Neural progenitor cell (in vitro differentiated cells): ENCODE results near the gene TMCO1. TPM values are rescaled to one million over a fixed set of nuclear protein-coding genes. Genes with fewer than 3 reads are reported as not detected.
"Not testable (repeated sequence)": the region's sequence is repeated elsewhere in the genome, so short reads cannot be mapped to it uniquely, and the experiment has no call there.

Source experiments
- DNase-seq: peaks from one replicate; pipeline ENCODE4 v3.0.0-alpha.2; 2016; ENCODE audit warnings: low spot score
- H2AFZ ChIP-seq: fragments of 200-600 bp; sonication (generic); replicated peaks from 2 replicates; pipeline ENCODE4 v1.6.1; 2016; ENCODE audit warnings: antibody characterized with exemption
- H3F3A ChIP-seq: fragments of 200-600 bp; sonication (generic); 2 replicates; pipeline ENCODE4 v1.6.1; 2016; ENCODE audit warnings: antibody characterized with exemption, low read depth
- H3K27ac ChIP-seq: fragments of 200-600 bp; sonication (generic); 2 replicates; pipeline ENCODE4 v1.5.1; 2016; ENCODE audit warnings: mild to moderate bottlenecking
- H3K27me3 ChIP-seq: fragments of 200-600 bp; sonication (generic); 2 replicates; pipeline ENCODE4 v1.6.1; 2016; ENCODE audit warnings: mild to moderate bottlenecking, moderate library complexity
- H3K36me3 ChIP-seq: fragments of 200-600 bp; sonication (generic); 2 replicates; pipeline ENCODE4 v1.5.1; 2016
- H3K4me1 ChIP-seq: fragments of 200-600 bp; sonication (generic); 2 replicates; pipeline ENCODE4 v1.6.1; 2016; ENCODE audit warnings: mixed run types
- H3K4me2 ChIP-seq: fragments of 200-600 bp; sonication (generic); 2 replicates; pipeline ENCODE4 v1.6.1; 2016
- H3K4me3 ChIP-seq: fragments of 200-600 bp; sonication (generic); 2 replicates; pipeline ENCODE4 v1.5.1; 2016
- H3K79me2 ChIP-seq: fragments of 200-600 bp; sonication (generic); 2 replicates; pipeline ENCODE4 v1.6.1; 2016; ENCODE audit warnings: low read depth
- H3K9ac ChIP-seq: fragments of 200-600 bp; sonication (generic); 2 replicates; pipeline ENCODE4 v1.6.1; 2016
- H3K9me3 ChIP-seq: fragments of 200-600 bp; sonication (generic); 2 replicates; pipeline ENCODE4 v1.5.1; 2016; ENCODE audit warnings: low read depth
- H4K20me1 ChIP-seq: fragments of 200-600 bp; sonication (generic); 2 replicates; pipeline ENCODE4 v1.6.1; 2016; ENCODE audit warnings: low read depth
- H3K27ac Mint-ChIP-seq: 3 replicates; pipeline ENCODE4 v1.8.0; 2021; ENCODE audit warnings: mixed read lengths
- H3K27me3 Mint-ChIP-seq: 2 replicates; pipeline ENCODE4 v1.8.0; 2022; ENCODE audit warnings: low read depth, mild to moderate bottlenecking, inconsistent platforms, moderate library complexity, mixed read lengths; ENCODE audit not compliant: insufficient read depth
- H3K36me3 Mint-ChIP-seq: 3 replicates; pipeline ENCODE4 v1.8.0; 2021; ENCODE audit warnings: mixed read lengths
- H3K4me1 Mint-ChIP-seq: 3 replicates; pipeline ENCODE4 v1.8.0; 2021; ENCODE audit warnings: mixed read lengths
- H3K4me3 Mint-ChIP-seq: 3 replicates; pipeline ENCODE4 v1.8.0; 2021; ENCODE audit warnings: mild to moderate bottlenecking, moderate library complexity, mixed read lengths
- H3K9me3 Mint-ChIP-seq: 3 replicates; pipeline ENCODE4 v1.8.0; 2020; ENCODE audit warnings: mixed read lengths
- EZH2 ChIP-seq: fragments of 200-600 bp; sonication (generic); IDR thresholded peaks from 2 replicates; pipeline ENCODE4 v1.6.1; 2017; ENCODE audit warnings: antibody characterized with exemption, mild to moderate bottlenecking, moderate library complexity
- EZH2phosphoT487 ChIP-seq: fragments of 200-600 bp; sonication (generic); IDR thresholded peaks from 2 replicates; pipeline ENCODE4 v1.6.1; 2017; ENCODE audit warnings: antibody characterized with exemption
- total RNA-seq: library from RNA; depleted of rRNA; stranded (reverse); fragments of >200 nt; gene quantifications from 2 replicates; pipeline ENCODE4 v1.2.3, GENCODE V29; 2015; ENCODE audit warnings: low replicate concordance
- TF ChIP-seq, protein P1 (sequence below): fragments of 200-600 bp; sonication (generic); IDR thresholded peaks from 2 replicates; pipeline ENCODE4 v1.5.1; 2017; ENCODE audit warnings: antibody characterized with exemption, mild to moderate bottlenecking

TMCO1 gene
- total RNA-seq, 1 donor from 2014 or later, result 89.4 TPM

DNA sequence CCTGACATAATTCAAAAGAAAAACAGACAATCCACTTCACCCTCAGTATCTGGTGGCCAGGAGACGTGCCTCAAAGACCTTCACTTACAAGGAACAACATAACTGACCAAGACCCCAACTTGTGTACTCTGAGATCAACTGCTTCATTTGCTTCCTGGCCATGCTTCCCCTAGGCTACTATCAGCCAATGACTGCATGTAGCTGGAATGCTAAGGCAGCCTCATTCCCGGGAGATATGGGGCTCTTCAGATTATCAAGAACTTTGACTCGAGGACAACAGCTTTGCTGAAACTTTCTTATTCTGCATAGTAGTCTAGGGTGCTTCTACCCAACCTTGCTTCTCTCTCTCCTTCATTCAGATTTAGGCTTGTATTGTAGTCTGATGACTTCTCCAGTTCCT lies 47.1 kb upstream of the TMCO1 start:
- Mint-ChIP-seq H3K4me1 (peaks cover 5% of the 10 kb centered on the region), H3K36me3 (no peaks in the 10 kb centered on the region), H3K9me3 (peaks cover 4% of the 10 kb centered on the region), H3K27me3 (peaks cover 2% of the 10 kb centered on the region), H3K27ac (no peak overlapping the region), H3K4me3 (no peak overlapping the region)
- TF ChIP-seq EZH2 (no peak), EZH2phosphoT487 (no peak)
- TF ChIP-seq, protein P1, sequence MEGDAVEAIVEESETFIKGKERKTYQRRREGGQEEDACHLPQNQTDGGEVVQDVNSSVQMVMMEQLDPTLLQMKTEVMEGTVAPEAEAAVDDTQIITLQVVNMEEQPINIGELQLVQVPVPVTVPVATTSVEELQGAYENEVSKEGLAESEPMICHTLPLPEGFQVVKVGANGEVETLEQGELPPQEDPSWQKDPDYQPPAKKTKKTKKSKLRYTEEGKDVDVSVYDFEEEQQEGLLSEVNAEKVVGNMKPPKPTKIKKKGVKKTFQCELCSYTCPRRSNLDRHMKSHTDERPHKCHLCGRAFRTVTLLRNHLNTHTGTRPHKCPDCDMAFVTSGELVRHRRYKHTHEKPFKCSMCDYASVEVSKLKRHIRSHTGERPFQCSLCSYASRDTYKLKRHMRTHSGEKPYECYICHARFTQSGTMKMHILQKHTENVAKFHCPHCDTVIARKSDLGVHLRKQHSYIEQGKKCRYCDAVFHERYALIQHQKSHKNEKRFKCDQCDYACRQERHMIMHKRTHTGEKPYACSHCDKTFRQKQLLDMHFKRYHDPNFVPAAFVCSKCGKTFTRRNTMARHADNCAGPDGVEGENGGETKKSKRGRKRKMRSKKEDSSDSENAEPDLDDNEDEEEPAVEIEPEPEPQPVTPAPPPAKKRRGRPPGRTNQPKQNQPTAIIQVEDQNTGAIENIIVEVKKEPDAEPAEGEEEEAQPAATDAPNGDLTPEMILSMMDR, result no peak
- no peaks in the 10 kb centered on the region for H3K9me3 ChIP-seq
- no peaks in the 10 kb centered on the region for H3K79me2 ChIP-seq
- H3K4me2 ChIP-seq, result no peak overlapping the region
- no peaks in the 10 kb centered on the region for H3K27me3 ChIP-seq
- no peaks in the 10 kb centered on the region for H3F3A ChIP-seq
- H3K9ac ChIP-seq, result no peak overlapping the region
- H3K27ac ChIP-seq, result no peak overlapping the region
- no peaks in the 10 kb centered on the region for H4K20me1 ChIP-seq
- H3K4me3 ChIP-seq, result no peak overlapping the region
- H3K4me1 ChIP-seq, result no peaks in the 10 kb centered on the region
- no peak overlapping the region for H2AFZ ChIP-seq
- no peak for DNase-seq
- H3K36me3 ChIP-seq, result no peaks in the 10 kb centered on the region

- Mint-ChIP-seq H3K27ac (no peak overlapping the region), H3K4me1 (no peaks in the 10 kb centered on the region)
- no peaks in the 10 kb centered on the region for H3K9me3 ChIP-seq
These were observed 38.9 kb upstream of the TMCO1 start for GRCh38 chr1:165807613-165808012.

DNA sequence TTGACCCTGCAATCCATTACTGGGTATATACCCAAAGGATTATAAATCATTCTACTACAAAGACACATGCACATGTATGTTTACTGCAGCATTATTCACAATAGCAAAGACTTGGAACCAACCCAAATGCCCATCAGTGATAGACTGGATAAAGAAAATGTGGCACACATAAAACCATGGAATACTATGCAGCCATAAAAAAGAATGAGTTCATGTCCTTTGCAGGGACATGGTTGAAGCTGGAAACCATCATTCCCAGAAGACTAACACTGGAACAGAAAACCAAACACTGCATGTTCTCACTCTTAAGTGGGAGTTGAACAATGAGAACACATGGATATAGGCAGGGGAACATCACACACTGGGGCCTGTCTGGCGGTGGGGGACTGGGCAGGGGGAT lies 35.8 kb upstream of the TMCO1 start:
- H3K9me3 Mint-ChIP-seq, result peaks cover 29% of the 10 kb centered on the region
- not testable (repeated sequence) for H3F3A ChIP-seq, H3K27ac ChIP-seq, H3K4me3 ChIP-seq, H3K27me3 Mint-ChIP-seq, H3K4me3 Mint-ChIP-seq, H2AFZ ChIP-seq, H3K4me2 ChIP-seq, H3K36me3 ChIP-seq, H3K27ac Mint-ChIP-seq, H3K36me3 Mint-ChIP-seq, DNase-seq, H3K27me3 ChIP-seq, H3K9ac ChIP-seq, H3K4me1 ChIP-seq, H4K20me1 ChIP-seq, H3K79me2 ChIP-seq, H3K9me3 ChIP-seq, H3K4me1 Mint-ChIP-seq

More at GRCh38 chr1:165807613-165808012, 38.9 kb upstream of the TMCO1 start:
- no peak overlapping the region for H3K4me2 ChIP-seq
- Mint-ChIP-seq H3K4me3 (no peak overlapping the region), H3K9me3 (peaks cover 9% of the 10 kb centered on the region), H3K36me3 (no peaks in the 10 kb centered on the region), H3K27me3 (no peaks in the 10 kb centered on the region)
- H3F3A ChIP-seq, result no peaks in the 10 kb centered on the region
- TF ChIP-seq, protein P1, result no peak
- no peak for TF ChIP-seq EZH2phosphoT487
- no peak overlapping the region for H2AFZ ChIP-seq
- H3K36me3 ChIP-seq, result no peaks in the 10 kb centered on the region
- no peaks in the 10 kb centered on the region for H3K79me2 ChIP-seq
- no peaks in the 10 kb centered on the region for H3K27me3 ChIP-seq
- H3K9ac ChIP-seq, result no peak overlapping the region
- no peaks in the 10 kb centered on the region for H3K4me1 ChIP-seq
- no peaks in the 10 kb centered on the region for H4K20me1 ChIP-seq
- DNase-seq, result no peak
- no peak overlapping the region for H3K4me3 ChIP-seq
- H3K27ac ChIP-seq, result no peak overlapping the region

GRCh38 chr1:165799387-165799786 lies 30.7 kb upstream of the TMCO1 start:
- peaks cover 5% of the 10 kb centered on the region for H3K9me3 ChIP-seq
- H3K4me3 ChIP-seq, result no peak overlapping the region
- no peaks in the 10 kb centered on the region for H3K36me3 ChIP-seq
- no peak overlapping the region for H3K4me3 Mint-ChIP-seq
- no peak overlapping the region for H3K27ac ChIP-seq
- H3K9me3 Mint-ChIP-seq, result peaks cover 34% of the 10 kb centered on the region
- H3K36me3 Mint-ChIP-seq, result no peaks in the 10 kb centered on the region
- H4K20me1 ChIP-seq, result no peaks in the 10 kb centered on the region
- H2AFZ ChIP-seq, result no peak overlapping the region
- no peaks in the 10 kb centered on the region for H3F3A ChIP-seq
- H3K4me1 ChIP-seq, result no peaks in the 10 kb centered on the region
- H3K27me3 ChIP-seq, result no peaks in the 10 kb centered on the region
- H3K79me2 ChIP-seq, result no peaks in the 10 kb centered on the region
- no peak overlapping the region for H3K4me2 ChIP-seq
- no peak overlapping the region for H3K9ac ChIP-seq
- TF ChIP-seq EZH2 (no peak), EZH2phosphoT487 (no peak)
- TF ChIP-seq, protein P1, result no peak
- H3K4me1 Mint-ChIP-seq, result no peaks in the 10 kb centered on the region
- DNase-seq, result no peak
- H3K27me3 Mint-ChIP-seq, result no peaks in the 10 kb centered on the region
- H3K27ac Mint-ChIP-seq, result no peak overlapping the region
